Progenitor cell of endocrine pancreas (in vitro differentiated cells): ENCODE results near the gene HSPA12A. TPM values are rescaled to one million over a fixed set of nuclear protein-coding genes. Genes with fewer than 3 reads are reported as not detected.
A peak's percentile ranks its signal among the peaks of the same experiment; 100 is the strongest.

Experiments
- DNase-seq: peaks from one replicate; pipeline ENCODE4 v3.0.0; 2021; ENCODE audit warnings: low spot score; ENCODE audit not compliant: unreplicated experiment
- H3K27ac Mint-ChIP-seq: 2 replicates; pipeline ENCODE4 v1.8.0; 2021; ENCODE audit warnings: mild to moderate bottlenecking, moderate library complexity, mixed read lengths
- H3K27me3 Mint-ChIP-seq: 2 replicates; pipeline ENCODE4 v1.8.0; 2021; ENCODE audit warnings: mixed read lengths
- H3K36me3 Mint-ChIP-seq: 2 replicates; pipeline ENCODE4 v1.8.0; 2022; ENCODE audit warnings: mixed read lengths; ENCODE audit not compliant: insufficient read depth
- H3K4me1 Mint-ChIP-seq: 2 replicates; pipeline ENCODE4 v1.8.0; 2021; ENCODE audit warnings: low read depth, mixed read lengths
- H3K4me3 Mint-ChIP-seq: 2 replicates; pipeline ENCODE4 v1.8.0; 2021; ENCODE audit warnings: low read depth, mild to moderate bottlenecking, moderate library complexity, mixed read lengths
- H3K9me3 Mint-ChIP-seq: 2 replicates; pipeline ENCODE4 v1.8.0; 2021; ENCODE audit warnings: low read depth, mixed read lengths
- total RNA-seq: library from RNA; stranded (reverse); gene quantifications from 2 replicates; pipeline ENCODE4 v1.2.1, GENCODE V29; 2021
- TF ChIP-seq, protein P1 (sequence below): fragments of 200-600 bp; sonication (generic); IDR thresholded peaks from one replicate; pipeline ENCODE4 v1.5.0; 2021; ENCODE audit warnings: antibody characterized with exemption, mild to moderate bottlenecking; ENCODE audit not compliant: unreplicated experiment

The HSPA12A gene
- total RNA-seq, 1 donor from 2014 or later: 9.1 TPM

DNA sequence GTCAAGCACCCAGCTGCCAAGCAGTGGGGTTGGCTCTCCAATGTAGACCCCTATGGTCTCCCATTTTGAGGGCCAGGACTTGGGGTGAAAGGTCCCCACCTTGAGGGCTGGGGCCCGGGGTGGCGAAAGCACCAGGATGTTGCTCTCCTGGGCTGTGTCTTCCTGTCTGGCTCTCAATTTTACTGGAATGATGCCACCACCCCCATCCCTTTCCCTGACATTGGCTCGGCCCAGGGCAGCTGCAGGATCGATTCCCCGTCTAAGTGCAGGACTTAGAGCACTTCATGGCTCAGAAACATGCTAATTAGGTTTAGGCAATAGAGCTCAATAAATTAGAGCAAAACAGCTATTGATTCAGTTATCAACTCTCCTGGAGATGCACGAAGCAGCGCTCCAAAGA lies 27.0 kb upstream of the HSPA12A start:
- peaks cover 16% of the 10 kb centered on the region for H3K27me3 Mint-ChIP-seq
- no peaks in the 10 kb centered on the region for H3K4me1 Mint-ChIP-seq
- no peak overlapping the region for H3K27ac Mint-ChIP-seq
- no peak overlapping the region for H3K4me3 Mint-ChIP-seq
- no peaks in the 10 kb centered on the region for H3K36me3 Mint-ChIP-seq
- DNase-seq: no peak
- H3K9me3 Mint-ChIP-seq: peaks cover 4% of the 10 kb centered on the region
- TF ChIP-seq, protein P1, sequence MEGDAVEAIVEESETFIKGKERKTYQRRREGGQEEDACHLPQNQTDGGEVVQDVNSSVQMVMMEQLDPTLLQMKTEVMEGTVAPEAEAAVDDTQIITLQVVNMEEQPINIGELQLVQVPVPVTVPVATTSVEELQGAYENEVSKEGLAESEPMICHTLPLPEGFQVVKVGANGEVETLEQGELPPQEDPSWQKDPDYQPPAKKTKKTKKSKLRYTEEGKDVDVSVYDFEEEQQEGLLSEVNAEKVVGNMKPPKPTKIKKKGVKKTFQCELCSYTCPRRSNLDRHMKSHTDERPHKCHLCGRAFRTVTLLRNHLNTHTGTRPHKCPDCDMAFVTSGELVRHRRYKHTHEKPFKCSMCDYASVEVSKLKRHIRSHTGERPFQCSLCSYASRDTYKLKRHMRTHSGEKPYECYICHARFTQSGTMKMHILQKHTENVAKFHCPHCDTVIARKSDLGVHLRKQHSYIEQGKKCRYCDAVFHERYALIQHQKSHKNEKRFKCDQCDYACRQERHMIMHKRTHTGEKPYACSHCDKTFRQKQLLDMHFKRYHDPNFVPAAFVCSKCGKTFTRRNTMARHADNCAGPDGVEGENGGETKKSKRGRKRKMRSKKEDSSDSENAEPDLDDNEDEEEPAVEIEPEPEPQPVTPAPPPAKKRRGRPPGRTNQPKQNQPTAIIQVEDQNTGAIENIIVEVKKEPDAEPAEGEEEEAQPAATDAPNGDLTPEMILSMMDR: no peak

DNA sequence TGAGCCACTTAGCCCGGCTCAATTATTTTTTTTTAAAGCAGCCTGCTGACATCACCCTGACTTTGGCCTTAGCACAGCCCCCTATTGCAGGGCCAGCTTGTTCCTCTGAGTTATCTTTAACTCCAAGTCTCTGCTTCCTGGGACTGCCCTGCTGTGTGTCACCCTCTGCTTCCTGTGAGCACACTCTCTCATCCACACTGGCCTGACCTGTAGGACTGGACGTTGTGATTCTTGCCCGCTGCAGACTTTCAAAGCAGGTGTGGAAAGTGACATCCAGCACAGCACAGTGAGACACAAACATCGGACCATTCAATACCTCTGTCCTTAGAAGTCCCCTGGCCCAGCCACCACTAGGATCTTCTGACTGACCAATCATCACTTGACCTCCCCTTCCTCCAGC lies 26.4 kb upstream of the HSPA12A start:
- no peak for DNase-seq
- no peak overlapping the region for H3K27ac Mint-ChIP-seq
- H3K27me3 Mint-ChIP-seq: peaks cover 16% of the 10 kb centered on the region
- H3K4me3 Mint-ChIP-seq: no peak overlapping the region
- peaks cover 4% of the 10 kb centered on the region for H3K9me3 Mint-ChIP-seq
- no peaks in the 10 kb centered on the region for H3K4me1 Mint-ChIP-seq
- TF ChIP-seq, protein P1: no peak
- no peaks in the 10 kb centered on the region for H3K36me3 Mint-ChIP-seq

GRCh38 chr10:116766837-116767634 lies 24.7 kb upstream of the HSPA12A start:
- no peaks in the 10 kb centered on the region for H3K4me1 Mint-ChIP-seq
- peaks cover 23% of the 10 kb centered on the region for H3K27me3 Mint-ChIP-seq
- TF ChIP-seq, protein P1: no peak
- no peak overlapping the region for H3K27ac Mint-ChIP-seq
- H3K36me3 Mint-ChIP-seq: no peaks in the 10 kb centered on the region
- DNase-seq: no peak
- no peak overlapping the region for H3K4me3 Mint-ChIP-seq
- peaks cover 4% of the 10 kb centered on the region for H3K9me3 Mint-ChIP-seq

DNA sequence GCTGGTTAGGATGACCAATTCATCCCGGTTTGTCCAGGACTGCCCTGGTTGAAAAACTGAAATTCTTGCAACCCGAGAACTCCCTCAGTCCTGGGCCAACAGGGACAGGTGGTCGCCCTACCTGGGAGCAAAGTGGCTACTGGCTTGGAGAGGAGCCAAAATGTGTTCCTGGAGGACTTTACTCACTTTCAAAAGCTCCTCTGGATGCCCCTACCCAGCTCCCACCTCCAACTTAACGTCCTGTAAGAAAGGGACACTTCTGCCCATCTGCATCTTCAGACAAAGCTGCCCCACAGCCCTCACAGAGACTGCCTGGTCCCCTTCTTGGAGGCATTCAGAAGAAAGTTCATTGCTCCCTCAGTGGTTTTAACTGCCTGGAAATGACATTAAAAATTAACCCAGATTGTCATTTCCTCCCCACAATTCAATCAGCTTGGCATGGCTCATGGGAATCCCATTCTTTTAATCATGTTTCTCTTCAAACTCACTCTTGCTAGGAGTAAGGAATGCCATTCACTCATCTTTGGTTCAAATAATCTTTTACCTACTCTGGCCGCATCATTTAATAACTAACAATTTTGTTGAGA lies 24.0 kb upstream of the HSPA12A start:
- Mint-ChIP-seq H3K9me3 (peaks cover 4% of the 10 kb centered on the region), H3K27me3 (peaks cover 23% of the 10 kb centered on the region), H3K36me3 (no peaks in the 10 kb centered on the region), H3K4me1 (no peaks in the 10 kb centered on the region), H3K4me3 (no peak overlapping the region), H3K27ac (no peak overlapping the region)
- DNase-seq: no peak
- TF ChIP-seq, protein P1: no peak

DNA sequence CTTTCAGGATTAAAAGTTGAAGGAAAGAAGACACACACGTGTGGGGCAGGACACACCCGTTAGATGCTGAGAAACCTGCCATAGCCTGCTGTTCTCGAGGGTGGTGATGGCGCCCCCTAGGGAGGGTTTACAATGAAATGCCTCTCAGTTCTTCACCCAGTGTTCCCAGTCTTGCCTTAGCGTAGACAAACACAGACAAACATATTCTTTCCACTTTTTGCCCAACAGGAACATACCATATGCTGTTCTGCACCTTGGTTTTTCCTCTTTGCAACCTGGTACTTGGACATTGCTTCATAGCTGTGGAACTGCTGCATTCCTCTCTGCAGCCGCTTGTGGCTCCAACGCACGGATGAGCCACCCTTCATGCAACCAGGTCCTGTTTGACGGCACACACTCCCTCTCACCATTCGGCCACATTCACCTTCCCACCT lies 23.3 kb upstream of the HSPA12A start:
- Mint-ChIP-seq H3K27ac (no peak overlapping the region), H3K9me3 (peaks cover 4% of the 10 kb centered on the region), H3K4me3 (no peak overlapping the region), H3K4me1 (no peaks in the 10 kb centered on the region), H3K36me3 (no peaks in the 10 kb centered on the region), H3K27me3 (peaks cover 23% of the 10 kb centered on the region)
- DNase-seq: no peak
- TF ChIP-seq, protein P1: peak; percentile 16
